NB4 (cell line): ENCODE results near the gene PAXIP1.

Source experiments
- DNase-seq: peaks from one replicate; pipeline ENCODE4 v3.0.0; 2010; ENCODE audit warnings: low read depth
- H3K4me3 ChIP-seq: one replicate; pipeline ENCODE4 v1.5.1; 2011; ENCODE audit warnings: mild to moderate bottlenecking, low read depth, low read length, moderate library complexity
- CTCF ChIP-seq: IDR thresholded peaks from one replicate; pipeline ENCODE4 v1.5.1; 2012; ENCODE audit warnings: low read depth, low read length
- MAX ChIP-seq: IDR thresholded peaks from 2 replicates; pipeline ENCODE4 v1.6.1; 2011; ENCODE audit warnings: low read depth, low read length
- MYC ChIP-seq: IDR thresholded peaks from 2 replicates; pipeline ENCODE4 v1.6.1; 2011; ENCODE audit warnings: low read depth, low read length
- POLR2A ChIP-seq: IDR thresholded peaks from 2 replicates; pipeline ENCODE4 v1.6.1; 2011; ENCODE audit warnings: mild to moderate bottlenecking; ENCODE audit not compliant: insufficient read length; ENCODE audit errors: extremely low read depth

PAXIP1 gene

GRCh38 chr7:154918741-154919140 lies 84.2 kb downstream of the PAXIP1 start:
- no peak for TF ChIP-seq MAX
- no peak for TF ChIP-seq POLR2A
- TF ChIP-seq MYC: no peak
- no peak for TF ChIP-seq CTCF
- DNase-seq: no peak
- no peak overlapping the region for H3K4me3 ChIP-seq

- TF ChIP-seq MYC (no peak), CTCF (no peak), MAX (no peak), POLR2A (no peak)
- no peak for DNase-seq
Observed at GRCh38 chr7:154918266-154918665, 84.7 kb downstream of the PAXIP1 start.

GRCh38 chr7:154917808-154918160 lies 85.1 kb downstream of the PAXIP1 start:
- no peak for DNase-seq
- TF ChIP-seq CTCF (no peak), MAX (no peak), POLR2A (no peak)
- H3K4me3 ChIP-seq: no peak overlapping the region

More at GRCh38 chr7:154918266-154918665, 84.7 kb downstream of the PAXIP1 start:
- no peak overlapping the region for H3K4me3 ChIP-seq

GRCh38 chr7:154916856-154917807 lies 85.8 kb downstream of the PAXIP1 start:
- no peak for TF ChIP-seq CTCF
- no peak overlapping the region for H3K4me3 ChIP-seq
- no peak for DNase-seq

- H3K4me3 ChIP-seq: no peak overlapping the region
- TF ChIP-seq MYC (no peak), POLR2A (no peak), CTCF (no peak), MAX (no peak)
Observed at GRCh38 chr7:154916381-154916780, 86.5 kb downstream of the PAXIP1 start.

GRCh38 chr7:154915600-154915999 lies 87.3 kb downstream of the PAXIP1 start:
- DNase-seq: no peak
- TF ChIP-seq CTCF: no peak
- no peak for TF ChIP-seq MYC
- no peak for TF ChIP-seq MAX
- TF ChIP-seq POLR2A: no peak
- H3K4me3 ChIP-seq: no peak overlapping the region

More at GRCh38 chr7:154916381-154916780, 86.5 kb downstream of the PAXIP1 start:
- no peak for DNase-seq
